Activated naive CD4-positive, alpha-beta T cell treated with anti-CD3 and anti-CD28 coated beads, Interleukin-2, amount 50 U/mL, for 72 hours (primary cell): ENCODE measurements around the gene DPEP1. TPM values are rescaled to one million over a fixed set of nuclear protein-coding genes. Genes with fewer than 3 reads are reported as not detected.
"Not testable (repeated sequence)": the region's sequence is repeated elsewhere in the genome, so short reads cannot be mapped to it uniquely, and the experiment has no call there.

Experiments
- ATAC-seq, 2 donors: fragments of 150-1000 bp; cut with Tn5 transposase; 2 replicates each; pipeline ENCODE4 v1.10.0; 2021; ENCODE audit warnings: mild to moderate bottlenecking in 2 of 2, moderate library complexity in 2 of 2
- DNase-seq, 2 donors: peaks; one replicate each; pipeline ENCODE4 v3.0.0; 2021 to 2022; ENCODE audit warnings: low spot score in 2 of 2
- H3K27ac Mint-ChIP-seq, 2 donors: one replicate each; pipeline ENCODE4 v1.8.0; 2022; ENCODE audit warnings: mild to moderate bottlenecking in 2 of 2, mixed read lengths in 2 of 2
- H3K36me3 Mint-ChIP-seq, 2 donors: one replicate each; pipeline ENCODE4 v1.8.0; 2022; ENCODE audit warnings: mixed read lengths in 2 of 2
- H3K9me3 Mint-ChIP-seq, 2 donors: one replicate each; pipeline ENCODE4 v1.8.0; 2022; ENCODE audit warnings: mixed read lengths in 2 of 2
- total RNA-seq, 2 donors: library from RNA; stranded (reverse); gene quantifications; one replicate each; pipeline ENCODE4 v1.2.3, GENCODE V29; 2022

The DPEP1 gene
- total RNA-seq, 2 donors from 2014 or later = not detected

DNA sequence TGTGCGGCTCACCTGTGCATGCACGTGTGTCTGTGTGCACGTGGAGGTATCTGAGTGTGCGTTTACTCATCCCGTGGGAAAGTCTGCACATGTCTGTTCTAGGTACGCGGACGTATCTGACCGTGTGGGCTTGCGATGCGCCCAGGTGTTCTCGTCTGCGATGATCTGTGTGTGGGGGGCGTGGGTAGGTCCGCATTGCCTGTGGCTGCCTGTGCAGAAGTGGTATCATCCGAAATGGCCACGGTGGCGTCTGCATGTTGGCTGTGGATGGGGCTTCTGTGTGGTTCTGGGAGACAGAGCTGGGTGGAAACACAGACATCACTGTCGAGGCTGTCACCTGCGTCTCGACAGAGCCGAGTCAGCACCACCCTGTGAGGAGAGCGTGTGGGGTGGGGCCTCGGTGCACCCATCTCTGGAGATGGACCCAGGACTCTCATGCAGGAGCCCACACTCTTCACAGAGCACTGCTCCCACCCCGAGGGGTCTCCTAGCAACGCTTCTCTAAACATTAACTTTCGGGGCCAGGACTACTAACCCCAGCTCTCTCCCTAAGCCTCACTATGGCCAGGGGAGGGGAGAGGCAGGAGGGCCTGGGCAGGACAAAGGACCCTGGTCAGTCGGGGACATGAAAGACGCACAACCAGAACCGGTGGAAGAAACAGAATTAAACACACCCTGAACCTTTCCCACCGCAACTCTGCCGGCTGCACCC is 8.4 kb downstream of the DPEP1 start:
- Mint-ChIP-seq H3K9me3 (no peaks in the 10 kb centered on the region), H3K36me3 (no peaks in the 10 kb centered on the region), H3K27ac (no peak overlapping the region)
- ATAC-seq (no peak), DNase-seq (no peak)

DNA sequence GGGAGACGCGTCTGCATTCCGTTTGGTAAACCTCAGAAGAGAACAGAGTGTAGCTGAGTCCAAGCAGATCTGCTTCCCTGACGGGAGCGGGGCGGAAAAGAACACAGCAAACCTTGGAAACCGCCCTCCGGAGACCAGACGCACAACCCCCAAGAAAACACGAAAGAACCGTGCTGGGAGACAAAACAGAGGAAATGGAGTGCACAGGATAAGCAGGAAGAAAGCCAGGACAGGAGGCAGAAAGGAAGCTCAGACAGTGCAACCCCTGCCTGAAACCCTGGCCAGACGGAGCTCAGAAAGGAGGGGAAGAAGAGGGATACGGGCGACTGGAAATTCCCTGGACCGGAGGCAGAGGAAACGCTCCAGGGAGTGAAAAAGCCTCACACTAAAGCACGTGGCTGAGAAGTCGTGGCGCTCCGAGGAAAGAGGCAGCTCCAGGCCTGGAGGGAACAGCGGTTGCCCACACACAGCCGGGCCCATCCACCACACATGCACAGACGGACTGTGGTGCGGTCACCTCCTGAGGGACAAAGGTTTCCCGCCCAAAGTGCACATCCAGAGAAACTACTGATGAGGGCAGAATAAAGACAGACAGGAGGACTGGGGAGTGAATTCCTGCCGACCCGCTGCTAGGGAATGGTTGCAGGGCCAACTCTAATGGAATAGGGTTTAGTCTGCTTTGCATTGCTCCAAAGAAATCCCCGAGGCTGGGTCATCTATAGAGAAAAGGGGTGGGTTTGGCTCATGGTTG is 10.2 kb downstream of the DPEP1 start:
- Mint-ChIP-seq H3K36me3 (no peaks in the 10 kb centered on the region), H3K9me3 (no peaks in the 10 kb centered on the region), H3K27ac (no peak overlapping the region)
- DNase-seq = no peak
- ATAC-seq = no peak

- no peaks in the 10 kb centered on the region for H3K36me3 Mint-ChIP-seq
- no peaks in the 10 kb centered on the region for H3K9me3 Mint-ChIP-seq
- ATAC-seq (no peak), DNase-seq (no peak)
- no peak overlapping the region for H3K27ac Mint-ChIP-seq
Measured at GRCh38 chr16:89624777-89625761, 11.6 kb downstream of the DPEP1 start.

- DNase-seq (no peak), ATAC-seq (no peak)
- H3K27ac Mint-ChIP-seq = no peak overlapping the region
- H3K9me3 Mint-ChIP-seq = no peaks in the 10 kb centered on the region
- no peaks in the 10 kb centered on the region for H3K36me3 Mint-ChIP-seq
Measured at GRCh38 chr16:89629827-89630610, 16.6 kb downstream of the DPEP1 start.

- H3K9me3 Mint-ChIP-seq = no peaks in the 10 kb centered on the region
- ATAC-seq (no peak), DNase-seq (no peak)
- no peak overlapping the region for H3K27ac Mint-ChIP-seq
- no peaks in the 10 kb centered on the region for H3K36me3 Mint-ChIP-seq
Measured at GRCh38 chr16:89633064-89633631, 19.7 kb downstream of the DPEP1 start.

DNA sequence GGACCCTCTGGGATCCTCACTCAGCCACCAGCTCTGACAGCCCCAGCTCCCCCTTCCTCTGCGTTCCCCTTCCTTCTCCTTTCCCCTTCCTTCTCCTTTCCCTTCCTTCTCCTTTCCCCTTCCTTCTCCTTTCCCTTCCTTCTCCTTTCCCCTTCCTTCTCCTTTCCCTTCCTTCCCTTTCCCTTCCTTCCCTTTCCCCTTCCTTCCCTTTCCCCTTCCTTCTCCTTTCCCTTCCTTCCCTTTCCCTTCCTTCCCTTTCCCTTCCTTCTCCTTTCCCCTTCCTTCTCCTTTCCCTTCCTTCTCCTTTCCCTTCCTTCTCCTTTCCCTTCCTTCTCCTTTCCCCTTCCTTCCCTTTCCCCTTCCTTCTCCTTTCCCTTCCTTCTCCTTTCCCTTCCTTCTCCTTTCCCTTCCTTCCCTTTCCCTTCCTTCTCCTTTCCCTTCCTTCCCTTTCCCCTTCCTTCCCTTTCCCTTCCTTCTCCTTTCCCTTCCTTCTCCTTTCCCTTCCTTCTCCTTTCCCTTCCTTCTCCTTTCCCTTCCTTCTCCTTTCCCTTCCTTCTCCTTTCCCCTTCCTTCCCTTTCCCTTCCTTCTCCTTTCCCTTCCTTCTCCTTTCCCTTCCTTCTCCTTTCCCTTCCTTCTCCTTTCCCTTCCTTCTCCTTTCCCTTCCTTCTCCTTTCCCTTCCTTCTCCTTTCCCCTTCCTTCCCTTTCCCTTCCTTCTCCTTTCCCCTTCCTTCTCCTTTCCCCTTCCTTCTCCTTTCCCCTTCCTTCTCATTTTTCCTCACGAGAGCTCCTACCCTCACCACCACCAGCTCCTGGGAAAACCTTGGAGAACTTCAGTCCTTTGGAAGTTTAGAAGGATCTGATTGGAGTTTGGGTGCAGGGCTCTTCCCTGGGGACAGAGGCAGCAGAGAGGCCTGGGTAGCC is 21.3 kb downstream of the DPEP1 start:
- not testable (repeated sequence) for ATAC-seq, H3K36me3 Mint-ChIP-seq, DNase-seq, H3K9me3 Mint-ChIP-seq
- H3K27ac Mint-ChIP-seq = peak overlapping the region in 1 of 2 donors; percentile 55

- H3K27ac Mint-ChIP-seq = no peak overlapping the region
- no peak for DNase-seq
- H3K9me3 Mint-ChIP-seq = no peaks in the 10 kb centered on the region
- H3K36me3 Mint-ChIP-seq = no peaks in the 10 kb centered on the region
- no peak for ATAC-seq
Measured at GRCh38 chr16:89636663-89637062, 23.2 kb downstream of the DPEP1 start.

GRCh38 chr16:89637379-89637778 is 23.9 kb downstream of the DPEP1 start:
- ATAC-seq = no peak
- DNase-seq = no peak
- H3K9me3 Mint-ChIP-seq = no peaks in the 10 kb centered on the region
- no peaks in the 10 kb centered on the region for H3K36me3 Mint-ChIP-seq
- H3K27ac Mint-ChIP-seq = no peak overlapping the region

GRCh38 chr16:89638455-89638854 is 25.0 kb downstream of the DPEP1 start:
- no peaks in the 10 kb centered on the region for H3K36me3 Mint-ChIP-seq
- no peak overlapping the region for H3K27ac Mint-ChIP-seq
- no peak for ATAC-seq
- no peaks in the 10 kb centered on the region for H3K9me3 Mint-ChIP-seq
- no peak for DNase-seq

DNA sequence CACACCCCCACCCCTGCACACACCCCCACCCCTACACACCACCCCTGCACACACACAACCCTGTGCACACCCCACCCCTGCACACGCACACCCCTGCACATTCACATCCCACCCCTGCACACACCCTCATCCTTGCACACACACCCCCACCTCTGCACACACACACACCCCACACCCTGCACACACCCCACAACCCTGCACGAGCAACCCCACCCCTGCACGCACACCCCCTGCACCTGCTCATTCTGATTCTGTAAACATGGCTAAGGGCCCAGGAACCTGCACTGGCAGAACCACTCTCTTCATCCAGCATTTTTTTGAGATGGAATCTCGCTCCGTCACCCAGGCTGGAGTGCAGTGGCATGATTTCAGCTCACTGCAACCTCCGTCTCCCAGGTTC is 25.9 kb downstream of the DPEP1 start:
- ATAC-seq (no peak), DNase-seq (no peak)
- H3K9me3 Mint-ChIP-seq = no peaks in the 10 kb centered on the region
- H3K27ac Mint-ChIP-seq = no peak overlapping the region
- no peaks in the 10 kb centered on the region for H3K36me3 Mint-ChIP-seq

DNA sequence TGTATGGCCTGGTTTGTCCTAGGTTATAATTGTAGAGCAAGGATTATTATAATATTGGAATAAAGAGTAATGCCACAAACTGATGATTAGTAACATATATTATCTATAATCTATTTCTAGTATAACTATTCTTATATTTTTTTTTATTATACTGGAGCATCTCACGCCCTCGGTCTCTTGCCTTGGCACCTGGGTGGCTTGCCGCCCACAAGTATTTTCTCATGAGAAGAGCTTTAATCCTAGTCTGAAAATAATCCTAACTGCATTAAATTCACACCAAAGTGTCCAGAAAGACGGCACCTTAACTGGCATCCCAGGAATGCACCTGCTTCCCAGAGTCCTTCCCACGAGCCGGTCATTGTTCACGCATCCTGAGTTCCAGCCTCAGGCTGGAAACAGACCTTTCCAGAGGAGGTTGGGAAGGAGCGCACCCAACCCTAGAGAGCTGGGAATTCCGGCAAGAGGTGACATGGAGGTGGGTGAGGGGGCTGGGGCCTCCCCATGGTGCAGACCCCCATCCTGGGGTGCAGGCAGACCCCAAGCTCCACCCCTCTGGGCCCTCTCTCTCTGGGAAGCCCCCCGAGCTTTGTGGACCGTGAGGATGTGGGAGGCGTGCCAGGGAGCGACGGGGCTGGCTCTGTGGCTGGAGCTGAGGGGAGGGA is 28.1 kb downstream of the DPEP1 start:
- no peak overlapping the region for H3K27ac Mint-ChIP-seq
- H3K36me3 Mint-ChIP-seq = peaks cover 0 to 5% of the 10 kb centered on the region in 2 donors
- no peaks in the 10 kb centered on the region for H3K9me3 Mint-ChIP-seq
- ATAC-seq (no peak), DNase-seq (no peak)

GRCh38 chr16:89642574-89642973 is 29.1 kb downstream of the DPEP1 start:
- peaks cover 0 to 5% of the 10 kb centered on the region in 2 donors for H3K36me3 Mint-ChIP-seq

GRCh38 chr16:89643769-89644300 is 30.4 kb downstream of the DPEP1 start:
- H3K36me3 Mint-ChIP-seq = peaks cover 0 to 5% of the 10 kb centered on the region in 2 donors
- peak overlapping the region in 1 of 2 donors; percentile 14 for H3K27ac Mint-ChIP-seq
- H3K9me3 Mint-ChIP-seq = no peaks in the 10 kb centered on the region
- DNase-seq (no peak), ATAC-seq (no peak)

More at GRCh38 chr16:89642574-89642973, 29.1 kb downstream of the DPEP1 start:
- DNase-seq (no peak), ATAC-seq (no peak)
- Mint-ChIP-seq H3K27ac (no peak overlapping the region), H3K9me3 (no peaks in the 10 kb centered on the region)

- peaks cover 0 to 5% of the 10 kb centered on the region in 2 donors for H3K36me3 Mint-ChIP-seq
- H3K27ac Mint-ChIP-seq = peak overlapping the region; percentile 27 to 60
- no peak for ATAC-seq
- no peak for DNase-seq
- no peaks in the 10 kb centered on the region for H3K9me3 Mint-ChIP-seq
Measured at GRCh38 chr16:89645122-89645521, 31.7 kb downstream of the DPEP1 start.
